ENCODE data around the gene GART.
"Not testable (repeated sequence)": the region's sequence is repeated elsewhere in the genome, so short reads cannot be mapped to it uniquely, and the experiment has no call there.

Gene GART

GRCh38 chr21:33511639-33512038, 30.3 kb downstream of the GART start:
- DNase-seq (ENCODE audit: low read depth) = no peak
- no peak overlapping the region for H3K4me3 ChIP-seq (ENCODE audit: low read length)
- TF ChIP-seq CTCF (conservative IDR thresholded peaks at IDR 0.05; ENCODE audit: low read depth, low read length) = no peak

GRCh38 chr21:33510826-33511225, 31.1 kb downstream of the GART start:
- TF ChIP-seq CTCF (conservative IDR thresholded peaks at IDR 0.05; ENCODE audit: low read depth, low read length) = no peak
- no peak for DNase-seq (ENCODE audit: low read depth)
- no peak overlapping the region for H3K4me3 ChIP-seq (ENCODE audit: low read length)

GRCh38 chr21:33507003-33507402, 34.9 kb downstream of the GART start:
- not testable (repeated sequence) for DNase-seq (ENCODE audit: low read depth)

GRCh38 chr21:33505833-33506232, 36.1 kb downstream of the GART start:
- DNase-seq (ENCODE audit: low read depth) = no peak
- no peak overlapping the region for H3K4me3 ChIP-seq (ENCODE audit: low read length)
- TF ChIP-seq CTCF (conservative IDR thresholded peaks at IDR 0.05; ENCODE audit: low read depth, low read length) = no peak

More at GRCh38 chr21:33507003-33507402, 34.9 kb downstream of the GART start:
- H3K4me3 ChIP-seq (ENCODE audit: low read length) = not testable (repeated sequence)

GRCh38 chr21:33496345-33496744, 45.6 kb downstream of the GART start:
- no peak overlapping the region for H3K4me3 ChIP-seq (ENCODE audit: low read length)
- no peak for TF ChIP-seq CTCF (conservative IDR thresholded peaks at IDR 0.05; ENCODE audit: low read depth, low read length)
- no peak for DNase-seq (ENCODE audit: low read depth)

GRCh38 chr21:33495743-33496142, 46.2 kb downstream of the GART start:
- TF ChIP-seq CTCF (conservative IDR thresholded peaks at IDR 0.05; ENCODE audit: low read depth, low read length) = no peak
- DNase-seq (ENCODE audit: low read depth) = no peak

GRCh38 chr21:33493756-33494155, 48.2 kb downstream of the GART start:
- no peak overlapping the region for H3K4me3 ChIP-seq (ENCODE audit: low read length)
- no peak for TF ChIP-seq CTCF (conservative IDR thresholded peaks at IDR 0.05; ENCODE audit: low read depth, low read length)
- DNase-seq (ENCODE audit: low read depth) = no peak

More at GRCh38 chr21:33495743-33496142, 46.2 kb downstream of the GART start:
- no peak overlapping the region for H3K4me3 ChIP-seq (ENCODE audit: low read length)

GRCh38 chr21:33492571-33492970, 49.3 kb downstream of the GART start:
- no peak for DNase-seq (ENCODE audit: low read depth)
- H3K4me3 ChIP-seq (ENCODE audit: low read length) = no peak overlapping the region
- TF ChIP-seq CTCF (conservative IDR thresholded peaks at IDR 0.05; ENCODE audit: low read depth, low read length) = no peak

Data from retinal pigment epithelial cell (primary cell).